NCI-H1105 treated with DMSO at 0.1 percent for 48 hours (cell line): ENCODE measurements around the gene GRIK4.
A peak's percentile ranks its signal among the peaks of the same experiment; 100 is the strongest.

ENCODE experiments used
- DNase-seq: peaks from one replicate; lab custom pipeline; 2025; lab: John Stamatoyannopoulos, UW

Gene GRIK4

GRCh38 chr11:120676991-120677390 is 165.4 kb downstream of the GRIK4 start:
- no peak for DNase-seq

- DNase-seq: no peak
These were observed 168.8 kb downstream of the GRIK4 start for GRCh38 chr11:120680322-120680721.

GRCh38 chr11:120681434-120682331 is 170.1 kb downstream of the GRIK4 start:
- DNase-seq: peak; percentile 93

GRCh38 chr11:120682332-120682649 is 170.7 kb downstream of the GRIK4 start:
- DNase-seq: no peak

- no peak for DNase-seq
These were observed 171.3 kb downstream of the GRIK4 start for GRCh38 chr11:120682866-120683265.

GRCh38 chr11:120686516-120686915 is 175.0 kb downstream of the GRIK4 start:
- no peak for DNase-seq

GRCh38 chr11:120688163-120688562 is 176.6 kb downstream of the GRIK4 start:
- no peak for DNase-seq

- DNase-seq: no peak
These were observed 178.2 kb downstream of the GRIK4 start for GRCh38 chr11:120689596-120690275.

GRCh38 chr11:120690406-120690805 is 178.9 kb downstream of the GRIK4 start:
- DNase-seq: no peak

- no peak for DNase-seq
These were observed 183.2 kb downstream of the GRIK4 start for GRCh38 chr11:120694726-120695125.

- DNase-seq: no peak
These were observed 183.9 kb downstream of the GRIK4 start for GRCh38 chr11:120695426-120695825.

GRCh38 chr11:120695939-120696338 is 184.4 kb downstream of the GRIK4 start:
- no peak for DNase-seq

GRCh38 chr11:120696597-120697218 is 185.2 kb downstream of the GRIK4 start:
- no peak for DNase-seq

GRCh38 chr11:120698918-120699317 is 187.4 kb downstream of the GRIK4 start:
- DNase-seq: no peak

GRCh38 chr11:120702656-120703055 is 191.1 kb downstream of the GRIK4 start:
- no peak for DNase-seq

- no peak for DNase-seq
These were observed 192.0 kb downstream of the GRIK4 start for GRCh38 chr11:120703358-120704152.

- DNase-seq: no peak
These were observed 192.8 kb downstream of the GRIK4 start for GRCh38 chr11:120704256-120704750.

- DNase-seq: no peak
These were observed 194.7 kb downstream of the GRIK4 start for GRCh38 chr11:120706257-120706656.

GRCh38 chr11:120707098-120707497 is 195.6 kb downstream of the GRIK4 start:
- no peak for DNase-seq

- DNase-seq: no peak
These were observed 196.1 kb downstream of the GRIK4 start for GRCh38 chr11:120707663-120708062.

GRCh38 chr11:120708511-120709183 is 197.1 kb downstream of the GRIK4 start:
- DNase-seq: no peak
